Neuron (in vitro differentiated cells): ENCODE results near the gene RTN4.

Source experiments
- H2AFZ ChIP-seq: one replicate; pipeline ENCODE4 v1.6.1; 2013; ENCODE audit warnings: low read depth, mild to moderate bottlenecking, inconsistent platforms, low read length, moderate library complexity
- H3K27me3 ChIP-seq: one replicate; pipeline ENCODE4 v1.6.1; 2013; ENCODE audit warnings: low read length; ENCODE audit not compliant: insufficient read depth
- H3K36me3 ChIP-seq: one replicate; pipeline ENCODE4 v1.6.1; 2013; ENCODE audit warnings: low read length; ENCODE audit not compliant: insufficient read depth
- H3K4me1 ChIP-seq: one replicate; pipeline ENCODE4 v1.6.1; 2013; ENCODE audit warnings: low read length; ENCODE audit not compliant: insufficient read depth
- H3K4me3 ChIP-seq: 2 replicates; pipeline ENCODE4 v1.5.1; 2013; ENCODE audit warnings: mild to moderate bottlenecking, low read length, moderate library complexity
- H3K9me3 ChIP-seq: one replicate; pipeline ENCODE4 v1.6.1; 2013; ENCODE audit warnings: low read length

Gene RTN4

DNA sequence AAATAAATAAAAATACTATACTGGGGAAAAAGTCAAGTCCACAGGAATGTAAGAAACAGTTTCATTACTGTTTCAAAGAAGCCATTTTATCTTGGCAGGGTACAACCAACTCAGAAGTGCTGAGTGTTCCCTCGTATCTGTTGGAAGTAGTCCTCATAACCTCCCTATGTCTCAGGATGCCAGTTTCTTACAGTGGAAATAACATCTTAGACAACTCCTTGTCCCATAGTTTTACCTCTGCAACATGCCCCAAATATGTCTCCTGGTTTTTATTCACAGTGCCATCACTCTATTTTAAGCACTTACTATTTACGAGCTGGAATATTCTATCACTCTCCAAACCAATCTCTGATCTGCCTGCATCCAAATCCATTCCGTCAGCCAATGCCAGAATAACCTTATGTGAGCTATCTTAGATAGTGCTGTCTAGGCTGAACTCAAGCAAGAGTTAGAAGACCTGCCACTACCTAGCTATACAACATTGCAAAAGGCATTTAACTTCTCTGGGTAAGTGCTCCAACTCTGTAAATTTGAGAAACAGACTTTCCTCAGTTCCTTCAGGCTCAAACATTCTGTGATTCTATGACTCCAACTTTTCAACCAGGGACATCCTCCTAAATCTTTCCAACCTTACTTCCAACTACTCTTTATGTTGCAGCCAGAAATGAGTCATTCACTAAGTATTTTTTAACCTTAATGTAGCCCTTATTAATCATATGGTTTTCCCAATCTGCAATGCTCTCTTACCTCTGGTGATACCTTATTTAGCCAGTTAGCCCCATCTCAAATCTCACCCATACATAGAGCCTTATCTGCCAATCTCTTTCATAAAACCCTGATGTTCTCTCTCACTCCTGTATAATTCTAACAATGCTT, 66.7 kb downstream of the RTN4 start:
- Histone ChIP-seq H3K27me3 (no peaks in the 10 kb centered on the region), H3K9me3 (no peaks in the 10 kb centered on the region), H3K36me3 (peaks cover 82% of the 10 kb centered on the region), H3K4me1 (no peaks in the 10 kb centered on the region), H2AFZ (no peak overlapping the region), H3K4me3 (no peak overlapping the region)

- H2AFZ ChIP-seq: no peak overlapping the region
- H3K36me3 ChIP-seq: peaks cover 79% of the 10 kb centered on the region
- no peaks in the 10 kb centered on the region for H3K4me1 ChIP-seq
- no peak overlapping the region for H3K4me3 ChIP-seq
- H3K9me3 ChIP-seq: no peaks in the 10 kb centered on the region
- no peaks in the 10 kb centered on the region for H3K27me3 ChIP-seq
Observed at GRCh38 chr2:54981385-54981784, 68.9 kb downstream of the RTN4 start.

- Histone ChIP-seq H2AFZ (no peak overlapping the region), H3K36me3 (peaks cover 81% of the 10 kb centered on the region)
Observed at GRCh38 chr2:54979321-54980044, 70.8 kb downstream of the RTN4 start.

GRCh38 chr2:54977149-54977548, 73.1 kb downstream of the RTN4 start:
- Histone ChIP-seq H3K36me3 (peaks cover 83% of the 10 kb centered on the region), H3K27me3 (no peaks in the 10 kb centered on the region), H2AFZ (no peak overlapping the region), H3K4me1 (no peaks in the 10 kb centered on the region), H3K9me3 (no peaks in the 10 kb centered on the region), H3K4me3 (no peak overlapping the region)

More at GRCh38 chr2:54979321-54980044, 70.8 kb downstream of the RTN4 start:
- Histone ChIP-seq H3K9me3 (no peaks in the 10 kb centered on the region), H3K27me3 (no peaks in the 10 kb centered on the region), H3K4me1 (no peaks in the 10 kb centered on the region), H3K4me3 (no peak overlapping the region)

- Histone ChIP-seq H3K36me3 (peaks cover 87% of the 10 kb centered on the region), H3K27me3 (no peaks in the 10 kb centered on the region), H3K9me3 (no peaks in the 10 kb centered on the region), H2AFZ (no peak overlapping the region), H3K4me3 (no peak overlapping the region), H3K4me1 (no peaks in the 10 kb centered on the region)
Observed at GRCh38 chr2:54975598-54976492, 74.4 kb downstream of the RTN4 start.

DNA sequence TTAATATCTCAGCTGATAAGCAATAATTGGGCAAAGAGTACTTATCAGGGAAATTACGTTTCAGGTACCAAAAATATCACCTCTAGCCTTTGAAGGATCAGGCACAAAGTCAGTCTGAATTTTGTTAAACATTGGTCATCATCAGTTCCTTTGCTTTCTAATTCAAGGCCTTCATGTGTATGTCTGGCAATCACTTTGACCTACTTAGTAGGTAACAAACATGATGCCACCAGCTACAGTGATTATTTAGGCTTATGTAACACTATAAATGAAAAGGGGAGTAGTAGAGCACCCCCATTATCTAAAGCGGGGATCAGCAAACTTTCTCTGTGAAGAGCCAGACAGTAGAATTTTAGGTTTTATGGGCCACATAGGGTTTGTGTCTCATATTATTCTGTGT, 75.1 kb downstream of the RTN4 start:
- peaks cover 86% of the 10 kb centered on the region for H3K36me3 ChIP-seq

DNA sequence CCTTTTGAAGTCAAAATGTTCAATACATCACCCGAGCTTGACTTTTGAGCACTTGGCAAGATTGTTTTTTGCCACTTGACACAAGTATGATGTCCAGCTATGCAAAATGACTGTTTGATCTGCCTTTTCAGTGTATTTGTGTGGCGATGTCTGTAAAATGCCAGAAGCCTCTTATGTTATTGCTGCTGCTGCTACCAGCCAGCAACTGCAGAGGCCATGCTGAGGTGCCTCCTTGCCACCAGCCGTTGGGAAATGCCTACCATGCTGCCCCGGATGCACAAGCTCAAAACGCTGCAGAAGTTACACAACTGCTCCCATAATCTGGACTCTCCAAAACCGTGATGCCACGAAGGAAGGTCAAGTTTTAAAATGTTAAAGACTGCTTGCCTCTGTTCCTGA, 80.3 kb downstream of the RTN4 start:
- peaks cover 51% of the 10 kb centered on the region for H3K36me3 ChIP-seq
- H3K4me1 ChIP-seq: peaks cover 9% of the 10 kb centered on the region
- no peak overlapping the region for H2AFZ ChIP-seq

More for the DNA sequence above, 75.1 kb downstream of the RTN4 start:
- H3K4me1 ChIP-seq: no peaks in the 10 kb centered on the region
- no peaks in the 10 kb centered on the region for H3K27me3 ChIP-seq
- no peak overlapping the region for H2AFZ ChIP-seq
- H3K9me3 ChIP-seq: no peaks in the 10 kb centered on the region
- H3K4me3 ChIP-seq: no peak overlapping the region

GRCh38 chr2:54969295-54969939, 80.8 kb downstream of the RTN4 start:
- H2AFZ ChIP-seq: no peak overlapping the region
- peaks cover 46% of the 10 kb centered on the region for H3K36me3 ChIP-seq
- no peaks in the 10 kb centered on the region for H3K9me3 ChIP-seq
- no peak overlapping the region for H3K4me3 ChIP-seq
- H3K4me1 ChIP-seq: peaks cover 9% of the 10 kb centered on the region
- H3K27me3 ChIP-seq: no peaks in the 10 kb centered on the region

More for the DNA sequence above, 80.3 kb downstream of the RTN4 start:
- Histone ChIP-seq H3K9me3 (no peaks in the 10 kb centered on the region), H3K4me3 (no peak overlapping the region), H3K27me3 (no peaks in the 10 kb centered on the region)

GRCh38 chr2:54968561-54969218, 81.6 kb downstream of the RTN4 start:
- no peak overlapping the region for H3K4me3 ChIP-seq
- H3K9me3 ChIP-seq: no peaks in the 10 kb centered on the region
- peaks cover 9% of the 10 kb centered on the region for H3K4me1 ChIP-seq
- H2AFZ ChIP-seq: no peak overlapping the region
- H3K27me3 ChIP-seq: no peaks in the 10 kb centered on the region
- peaks cover 41% of the 10 kb centered on the region for H3K36me3 ChIP-seq

DNA sequence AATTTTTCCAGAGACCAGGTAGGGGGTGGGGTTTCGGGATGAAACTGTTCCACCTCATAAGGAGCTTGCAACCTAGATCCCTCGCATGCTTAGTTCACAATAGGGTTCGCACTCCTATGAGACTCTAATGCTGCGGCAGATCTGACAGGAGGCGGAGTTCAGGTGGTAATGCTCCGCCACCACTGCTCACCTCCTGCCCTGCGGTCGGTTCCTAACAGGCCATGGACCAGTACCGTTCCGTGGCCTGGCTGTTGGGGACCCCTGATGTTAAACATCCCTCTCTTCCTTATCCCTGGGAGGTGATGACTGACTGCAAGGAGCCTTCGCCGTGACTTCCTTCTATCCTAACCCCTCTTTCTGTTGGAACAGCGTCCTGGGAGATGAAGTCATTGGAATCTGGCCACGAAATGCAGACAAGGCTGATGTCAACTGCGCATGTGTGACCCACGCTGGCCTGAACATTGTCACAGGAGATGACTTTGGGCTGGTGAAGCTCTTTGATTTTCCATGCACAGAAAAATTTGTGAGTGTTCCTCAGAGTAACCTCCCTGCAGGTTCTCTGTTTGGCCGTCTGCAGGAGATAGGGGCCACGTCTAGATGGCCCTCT, 82.4 kb downstream of the RTN4 start:
- H3K4me3 ChIP-seq: no peak overlapping the region
- peaks cover 33% of the 10 kb centered on the region for H3K36me3 ChIP-seq
- no peaks in the 10 kb centered on the region for H3K27me3 ChIP-seq
- no peak overlapping the region for H2AFZ ChIP-seq
- no peaks in the 10 kb centered on the region for H3K9me3 ChIP-seq
- peaks cover 9% of the 10 kb centered on the region for H3K4me1 ChIP-seq

- Histone ChIP-seq H3K9me3 (no peaks in the 10 kb centered on the region), H3K27me3 (no peaks in the 10 kb centered on the region), H3K36me3 (peaks cover 27% of the 10 kb centered on the region), H2AFZ (no peak overlapping the region), H3K4me1 (peaks cover 9% of the 10 kb centered on the region), H3K4me3 (no peak overlapping the region)
Observed at GRCh38 chr2:54967269-54967668, 83.0 kb downstream of the RTN4 start.

DNA sequence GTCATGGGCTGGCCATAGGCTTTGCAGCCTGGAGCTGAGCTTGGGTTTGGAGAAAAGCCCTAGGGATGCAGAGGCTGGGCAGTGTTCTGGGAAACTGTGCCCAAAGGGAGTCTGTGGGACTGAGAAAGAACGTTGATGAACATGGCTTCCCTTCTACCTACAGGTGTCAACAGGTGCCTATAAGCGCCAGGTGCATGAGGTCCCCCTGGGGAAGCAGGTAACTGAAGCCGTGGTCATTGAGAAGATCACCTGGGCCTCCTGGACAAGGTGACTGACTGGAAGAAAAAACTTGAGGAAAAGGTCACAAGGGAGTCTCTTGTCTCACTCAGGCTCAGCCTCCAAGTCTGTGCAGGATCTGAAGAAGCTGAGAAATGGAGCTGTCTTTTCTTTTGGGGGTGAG, 83.4 kb downstream of the RTN4 start:
- Histone ChIP-seq H2AFZ (no peak overlapping the region), H3K4me1 (peaks cover 9% of the 10 kb centered on the region), H3K27me3 (no peaks in the 10 kb centered on the region), H3K9me3 (no peaks in the 10 kb centered on the region), H3K4me3 (no peak overlapping the region), H3K36me3 (peaks cover 22% of the 10 kb centered on the region)
